Panc1 (cell line): ENCODE results near the gene SDF2L1.

ENCODE experiments used
- CTCF ChIP-seq: fragments of 450-650 bp; IDR thresholded peaks from 2 replicates; pipeline ENCODE4 v1.5.1; 2017; ENCODE audit warnings: mild to moderate bottlenecking
- REST ChIP-seq, 2 experiments: IDR thresholded peaks; 2 replicates each; pipeline ENCODE4 v1.6.1; 2011 to 2012; ENCODE audit warnings: low read depth in 2 of 2, control low read depth in 1 of 2, low read length in 1 of 2, mild to moderate bottlenecking in 1 of 2, moderate library complexity in 1 of 2; ENCODE audit not compliant: insufficient read depth in 1 of 2
- TCF7L2 ChIP-seq: IDR thresholded peaks from 2 replicates; pipeline ENCODE4 v1.6.1; 2011; ENCODE audit warnings: mild to moderate bottlenecking, low read depth, low read length, inconsistent platforms

- no peak for TF ChIP-seq CTCF
- no peak for TF ChIP-seq REST (IDR thresholded peaks at IDR 0.05; ENCODE audit: insufficient read depth in 1 of 2, low read depth in 2 of 2, low read length in 1 of 2)
- no peak for TF ChIP-seq TCF7L2
These were observed 1.3 kb upstream of the SDF2L1 start for GRCh38 chr22:21640810-21641209.
